ENCODE data around the gene EXOC3L4. TPM values are rescaled to one million over a fixed set of nuclear protein-coding genes. Genes with fewer than 3 reads are reported as not detected.

Gene EXOC3L4
- total and polyA plus RNA-seq, 2 donors (not counting 1 experiment from before 2014, with no cell fraction given), result not detected

DNA sequence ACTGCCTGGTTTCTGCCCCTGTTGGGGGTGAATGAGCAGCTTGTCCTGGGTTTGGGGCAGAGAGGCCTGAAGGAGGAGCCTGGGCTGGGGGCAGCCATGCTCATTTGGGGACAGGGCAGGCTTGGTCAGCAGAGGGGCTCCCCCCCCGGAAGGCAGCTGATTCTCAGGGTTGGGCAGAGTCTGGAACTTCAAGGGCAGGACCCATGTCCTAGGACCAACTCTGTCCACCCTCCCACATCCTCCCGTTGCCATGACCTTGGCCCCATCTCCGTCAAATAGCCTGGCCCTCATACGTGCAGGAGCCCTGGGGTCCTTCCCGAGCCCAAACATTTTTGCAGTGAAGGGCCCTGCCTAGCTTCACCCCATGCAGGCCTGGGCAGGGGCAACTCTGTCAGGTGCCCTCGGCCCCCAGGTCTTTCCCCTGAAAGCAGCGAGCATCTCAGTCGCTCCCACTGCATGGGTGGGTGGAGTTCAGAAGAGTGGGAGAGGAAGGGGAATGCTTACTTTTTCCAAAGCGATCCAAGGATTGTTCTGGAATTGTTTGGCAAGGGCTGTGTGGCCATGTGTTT is 61.4 kb downstream of the EXOC3L4 start:
- Histone ChIP-seq H3K4me2 (replicated peaks; ENCODE audit: low read depth, low read length, poor library complexity, severe bottlenecking) (no peak overlapping the region), H3K9ac (ENCODE audit: low read length) (no peak overlapping the region), H3K9me3 (ENCODE audit: control extremely low read depth in 1 of 3, control insufficient read depth in 2 of 3, insufficient read depth in 1 of 3, low read length in 2 of 3) (no peaks in the 10 kb centered on the region), H3K36me3 (replicated peaks in 1 of 2; ENCODE audit: control extremely low read depth in 1 of 2, control insufficient read depth in 1 of 2, extremely low read depth in 1 of 2, insufficient read depth in 2 of 2, low read length in 1 of 2) (no peaks in the 10 kb centered on the region), H3K27me3 (replicated peaks in 1 of 4; ENCODE audit: control extremely low read depth in 1 of 4, control insufficient read depth in 3 of 4, insufficient read depth in 4 of 4, low read length in 3 of 4) (peaks cover 0 to 2% (median 0%) of the 10 kb centered on the region in 4 experiments), H3K4me1 (ENCODE audit: control insufficient read depth in 2 of 2, insufficient read depth in 2 of 2, low read length in 2 of 2) (no peaks in the 10 kb centered on the region), H2AFZ (ENCODE audit: insufficient read depth, low read depth, low read length, poor library complexity, severe bottlenecking) (no peak overlapping the region), H3K4me3 (ENCODE audit: control extremely low read depth in 1 of 5, extremely low read depth in 1 of 5, insufficient read depth in 1 of 5, low read depth in 2 of 5, low read length in 4 of 5) (no peak overlapping the region), H4K20me1 (ENCODE audit: control insufficient read depth, insufficient read depth, low read length, poor library complexity, severe bottlenecking) (no peaks in the 10 kb centered on the region), H3K79me2 (ENCODE audit: control insufficient read depth, insufficient read depth, low read length) (no peaks in the 10 kb centered on the region), H3K27ac (ENCODE audit: low read length in 2 of 2) (no peak overlapping the region)
- Mint-ChIP-seq H3K27ac (no peak overlapping the region), H3K4me3 (no peak overlapping the region), H3K4me1 (no peaks in the 10 kb centered on the region), H3K27me3 (peaks cover 5% of the 10 kb centered on the region), H3K9me3 (ENCODE audit: insufficient read depth) (no peaks in the 10 kb centered on the region)
- intact Hi-C loops (cut with micrococcal nuclease), result no loop called here
- 90% methylated on average over 9 of the region's 9 CpGs for WGBS (ENCODE audit: insufficient coverage)
- CTCF ChIA-PET, result interaction anchor here (1.3 kb wide), 1 partner anchor 51 kb away, joined by 4 read pairs; no protein-coding TSS in a partner anchor
- ATAC-seq (ENCODE audit: low read depth) (no peak), DNase-seq (no peak)
- TF ChIP-seq, protein P1, sequence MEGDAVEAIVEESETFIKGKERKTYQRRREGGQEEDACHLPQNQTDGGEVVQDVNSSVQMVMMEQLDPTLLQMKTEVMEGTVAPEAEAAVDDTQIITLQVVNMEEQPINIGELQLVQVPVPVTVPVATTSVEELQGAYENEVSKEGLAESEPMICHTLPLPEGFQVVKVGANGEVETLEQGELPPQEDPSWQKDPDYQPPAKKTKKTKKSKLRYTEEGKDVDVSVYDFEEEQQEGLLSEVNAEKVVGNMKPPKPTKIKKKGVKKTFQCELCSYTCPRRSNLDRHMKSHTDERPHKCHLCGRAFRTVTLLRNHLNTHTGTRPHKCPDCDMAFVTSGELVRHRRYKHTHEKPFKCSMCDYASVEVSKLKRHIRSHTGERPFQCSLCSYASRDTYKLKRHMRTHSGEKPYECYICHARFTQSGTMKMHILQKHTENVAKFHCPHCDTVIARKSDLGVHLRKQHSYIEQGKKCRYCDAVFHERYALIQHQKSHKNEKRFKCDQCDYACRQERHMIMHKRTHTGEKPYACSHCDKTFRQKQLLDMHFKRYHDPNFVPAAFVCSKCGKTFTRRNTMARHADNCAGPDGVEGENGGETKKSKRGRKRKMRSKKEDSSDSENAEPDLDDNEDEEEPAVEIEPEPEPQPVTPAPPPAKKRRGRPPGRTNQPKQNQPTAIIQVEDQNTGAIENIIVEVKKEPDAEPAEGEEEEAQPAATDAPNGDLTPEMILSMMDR (IDR thresholded peaks at IDR 0.05), result no peak
- TF ChIP-seq EZH2 (IDR thresholded peaks at IDR 0.05; ENCODE audit: borderline replicate concordance, insufficient read depth, low read depth, low read length, poor library complexity, severe bottlenecking), result no peak
- POLR2A ChIA-PET, result no interaction called here

GRCh38 chr14:103156651-103157378 is 62.3 kb downstream of the EXOC3L4 start:
- ATAC-seq (ENCODE audit: low read depth) (no peak), DNase-seq (no peak)
- 78% methylated on average over 21 of the region's 21 CpGs for WGBS (ENCODE audit: insufficient coverage)
- TF ChIP-seq, protein P1 (IDR thresholded peaks at IDR 0.05), result no peak
- TF ChIP-seq EZH2 (IDR thresholded peaks at IDR 0.05; ENCODE audit: borderline replicate concordance, insufficient read depth, low read depth, low read length, poor library complexity, severe bottlenecking), result no peak
- no peak overlapping the region for H3K27ac Mint-ChIP-seq
- Histone ChIP-seq H3K9ac (ENCODE audit: low read length) (no peak overlapping the region), H3K4me1 (ENCODE audit: control insufficient read depth in 2 of 2, insufficient read depth in 2 of 2, low read length in 2 of 2) (no peaks in the 10 kb centered on the region), H3K27me3 (replicated peaks in 1 of 4; ENCODE audit: control extremely low read depth in 1 of 4, control insufficient read depth in 3 of 4, insufficient read depth in 4 of 4, low read length in 3 of 4) (peaks cover 0 to 3% (median 0%) of the 10 kb centered on the region in 4 experiments), H3K4me2 (replicated peaks; ENCODE audit: low read depth, low read length, poor library complexity, severe bottlenecking) (no peak overlapping the region), H3K9me3 (ENCODE audit: control extremely low read depth in 1 of 3, control insufficient read depth in 2 of 3, insufficient read depth in 1 of 3, low read length in 2 of 3) (no peaks in the 10 kb centered on the region), H2AFZ (ENCODE audit: insufficient read depth, low read depth, low read length, poor library complexity, severe bottlenecking) (no peak overlapping the region), H4K20me1 (ENCODE audit: control insufficient read depth, insufficient read depth, low read length, poor library complexity, severe bottlenecking) (no peaks in the 10 kb centered on the region), H3K36me3 (replicated peaks in 1 of 2; ENCODE audit: control extremely low read depth in 1 of 2, control insufficient read depth in 1 of 2, extremely low read depth in 1 of 2, insufficient read depth in 2 of 2, low read length in 1 of 2) (no peaks in the 10 kb centered on the region), H3K79me2 (ENCODE audit: control insufficient read depth, insufficient read depth, low read length) (no peaks in the 10 kb centered on the region), H3K27ac (ENCODE audit: low read length in 2 of 2) (no peak overlapping the region), H3K4me3 (ENCODE audit: control extremely low read depth in 1 of 5, extremely low read depth in 1 of 5, insufficient read depth in 1 of 5, low read depth in 2 of 5, low read length in 4 of 5) (no peak overlapping the region)
- ChIA-PET POLR2A (no interaction called here), CTCF (interaction anchor here (1.3 kb wide), 1 partner anchor 52 kb away, joined by 4 read pairs; no protein-coding TSS in a partner anchor)
- H3K9me3 Mint-ChIP-seq (ENCODE audit: insufficient read depth), result no peaks in the 10 kb centered on the region
- intact Hi-C loops (cut with micrococcal nuclease), result no loop called here
- H3K4me3 Mint-ChIP-seq, result no peak overlapping the region
- no peaks in the 10 kb centered on the region for H3K4me1 Mint-ChIP-seq
- no peaks in the 10 kb centered on the region for H3K27me3 Mint-ChIP-seq

Data from B cell (primary cell).